CD4-positive, alpha-beta T cell (primary cell): ENCODE measurements around the gene UBL4A. TPM values are rescaled to one million over a fixed set of nuclear protein-coding genes. Genes with fewer than 3 reads are reported as not detected.

ENCODE experiments used
- ATAC-seq: fragments of 200-7000 bp; cut with Tn5 transposase; one replicate; pipeline ENCODE4 v1.10.0; 2022; ENCODE audit warnings: mild to moderate bottlenecking; ENCODE audit not compliant: poor library complexity
- CTCF ChIA-PET: fragments of 350-600 bp; sonication (Branson Sonifier 250); formaldehyde crosslinking; loops from one replicate; lab custom pipeline; 2021; ENCODE audit warnings: antibody characterized with exemption, inconsistent platforms; lab: Charles Lee
- POLR2A ChIA-PET: fragments of 350-600 bp; sonication (Branson Sonifier 250); formaldehyde crosslinking; loops from one replicate; lab custom pipeline; 2021; ENCODE audit warnings: antibody characterized with exemption, inconsistent platforms; lab: Charles Lee
- DNase-seq, 14 experiments: peaks; one replicate each; pipeline ENCODE4 v3.0.0-alpha.2; 2013 to 2020; ENCODE audit warnings: mixed read lengths in 2 of 14
- H3K27ac ChIP-seq, 2 donors: one replicate each; pipeline versions ENCODE4 v1.5.1 to v1.7.0; 2013; ENCODE audit warnings: low read length in 2 of 2, low read depth in 1 of 2, mild to moderate bottlenecking in 1 of 2
- H3K27me3 ChIP-seq, 2 experiments: 1 replicate in 1 of 2; 2 replicates in 1 of 2; pipeline versions ENCODE4 v1.6.1 to v1.7.0; 2013; ENCODE audit warnings: low read length in 2 of 2, control low read depth in 1 of 2, mild to moderate bottlenecking in 1 of 2, moderate library complexity in 1 of 2; ENCODE audit not compliant: insufficient read depth in 2 of 2, control insufficient read depth in 1 of 2
- H3K36me3 ChIP-seq: one replicate; pipeline ENCODE4 v1.6.1; 2013; ENCODE audit warnings: low read length, control low read depth; ENCODE audit not compliant: insufficient read depth
- H3K4me1 ChIP-seq: one replicate; pipeline ENCODE4 v1.6.1; 2013; ENCODE audit warnings: low read length, control low read depth; ENCODE audit not compliant: insufficient read depth
- H3K4me3 ChIP-seq: one replicate; pipeline ENCODE4 v1.5.1; 2013; ENCODE audit warnings: mild to moderate bottlenecking, low read length, moderate library complexity
- H3K9me3 ChIP-seq, 2 experiments: 1 replicate in 1 of 2; 2 replicates in 1 of 2; pipeline versions ENCODE4 v1.6.1 to v1.7.0; 2013; ENCODE audit warnings: low read length in 2 of 2, mild to moderate bottlenecking in 2 of 2, control low read depth in 1 of 2, moderate library complexity in 1 of 2; ENCODE audit not compliant: control insufficient read depth in 1 of 2, insufficient read depth in 1 of 2
- H3K27ac Mint-ChIP-seq: one replicate; pipeline ENCODE4 v1.8.0; 2020; ENCODE audit warnings: mixed read lengths
- H3K27me3 Mint-ChIP-seq: one replicate; pipeline ENCODE4 v1.8.0; 2021; ENCODE audit warnings: mixed read lengths
- H3K36me3 Mint-ChIP-seq: one replicate; pipeline ENCODE4 v1.8.0; 2021; ENCODE audit warnings: low read depth, mixed read lengths
- H3K4me1 Mint-ChIP-seq: one replicate; pipeline ENCODE4 v1.8.0; 2021; ENCODE audit warnings: low read depth, mixed read lengths
- H3K4me3 Mint-ChIP-seq: one replicate; pipeline ENCODE4 v1.8.0; 2020; ENCODE audit warnings: mild to moderate bottlenecking, mixed read lengths
- H3K9me3 Mint-ChIP-seq: one replicate; pipeline ENCODE4 v1.8.0; 2020; ENCODE audit warnings: mixed read lengths
- CTCF ChIP-seq: fragments of 200-600 bp; IDR thresholded peaks from one replicate; pipeline ENCODE4 v1.8.0; 2022; ENCODE audit warnings: antibody characterized with exemption, mild to moderate bottlenecking
- intact Hi-C, 2 experiments: fragments of 100-400 bp; cut with DNase I in 1 of 2; cut with micrococcal nuclease in 1 of 2; formaldehyde crosslinking; loops; one replicate each; pipeline versions ENCODE4 v1.15.1 to v1.9.0; 2023 to 2025; cut with DNase I, micrococcal nuclease
- total RNA-seq, 174 experiments: library from RNA in 2 of 174; stranded (reverse) in 2 of 174; gene quantifications; one replicate each; pipeline ENCODE4 v1.2.3 and lab custom pipeline; 2021 to 2026

UBL4A gene
- total RNA-seq, 2 experiments from 2014 or later = 6.6 to 8.9 TPM

DNA sequence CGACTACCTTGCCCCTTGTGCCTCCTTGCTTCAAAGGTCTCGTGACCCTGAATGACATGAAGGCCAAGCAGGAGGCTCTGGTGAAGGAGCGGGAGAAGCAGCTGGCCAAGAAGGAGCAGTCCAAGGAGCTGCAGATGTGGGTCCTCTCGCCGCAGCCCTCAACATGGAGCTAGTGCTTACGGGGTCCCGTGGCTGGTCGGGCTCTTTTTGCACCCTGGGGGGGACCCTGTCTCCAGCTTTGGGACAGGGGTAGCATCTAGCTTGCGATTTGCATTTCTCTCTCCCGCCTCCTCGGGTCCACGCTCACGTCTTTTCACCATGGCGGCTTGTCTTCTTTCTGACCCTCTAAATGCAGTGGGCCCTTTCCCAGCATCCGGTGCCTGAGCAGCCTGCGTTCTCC, 40.6 kb downstream of the UBL4A start:
- Mint-ChIP-seq H3K27ac (peak overlapping the region; percentile 36), H3K9me3 (no peaks in the 10 kb centered on the region), H3K4me3 (peak overlapping the region; percentile 56), H3K36me3 (peaks cover 30% of the 10 kb centered on the region), H3K4me1 (peaks cover 8% of the 10 kb centered on the region), H3K27me3 (no peaks in the 10 kb centered on the region)
- ChIA-PET CTCF (no interaction called here), POLR2A (interaction anchor here (1.1 kb wide), 1 partner anchor 14 kb away, joined by 3 read pairs; no protein-coding TSS in a partner anchor)
- TF ChIP-seq CTCF = no peak
- intact Hi-C loops = no loop called here
- peaks cover 52% of the 10 kb centered on the region for H3K4me1 ChIP-seq
- H3K4me3 ChIP-seq = no peak overlapping the region
- peaks cover 46% of the 10 kb centered on the region for H3K36me3 ChIP-seq
- no peak for DNase-seq
- H3K27ac ChIP-seq = no peak overlapping the region
- no peaks in the 10 kb centered on the region for H3K9me3 ChIP-seq
- no peak for ATAC-seq
- H3K27me3 ChIP-seq = no peaks in the 10 kb centered on the region

- Mint-ChIP-seq H3K27ac (peak overlapping the region; percentile 58), H3K27me3 (no peaks in the 10 kb centered on the region), H3K4me3 (peak overlapping the region; percentile 51), H3K4me1 (peaks cover 8% of the 10 kb centered on the region), H3K9me3 (no peaks in the 10 kb centered on the region), H3K36me3 (peaks cover 27% of the 10 kb centered on the region)
- H3K36me3 ChIP-seq = peaks cover 37% of the 10 kb centered on the region
- ChIA-PET CTCF (no interaction called here), POLR2A (interaction anchor here (1.4 to 1.9 kb wide), 2 partner anchors 35 to 46 kb away, joined by 3 to 6 read pairs; partner anchors contain the start of gene RPL10)
- H3K4me3 ChIP-seq = peak overlapping the region; percentile 52
- intact Hi-C loops = no loop called here
- ATAC-seq (no peak), DNase-seq (no peak)
- peaks cover 59% of the 10 kb centered on the region for H3K4me1 ChIP-seq
- H3K27ac ChIP-seq = no peak overlapping the region
- H3K27me3 ChIP-seq = no peaks in the 10 kb centered on the region
- H3K9me3 ChIP-seq = no peaks in the 10 kb centered on the region
- no peak for TF ChIP-seq CTCF
Observed at GRCh38 chrX:154444755-154445246, 41.6 kb downstream of the UBL4A start.

DNA sequence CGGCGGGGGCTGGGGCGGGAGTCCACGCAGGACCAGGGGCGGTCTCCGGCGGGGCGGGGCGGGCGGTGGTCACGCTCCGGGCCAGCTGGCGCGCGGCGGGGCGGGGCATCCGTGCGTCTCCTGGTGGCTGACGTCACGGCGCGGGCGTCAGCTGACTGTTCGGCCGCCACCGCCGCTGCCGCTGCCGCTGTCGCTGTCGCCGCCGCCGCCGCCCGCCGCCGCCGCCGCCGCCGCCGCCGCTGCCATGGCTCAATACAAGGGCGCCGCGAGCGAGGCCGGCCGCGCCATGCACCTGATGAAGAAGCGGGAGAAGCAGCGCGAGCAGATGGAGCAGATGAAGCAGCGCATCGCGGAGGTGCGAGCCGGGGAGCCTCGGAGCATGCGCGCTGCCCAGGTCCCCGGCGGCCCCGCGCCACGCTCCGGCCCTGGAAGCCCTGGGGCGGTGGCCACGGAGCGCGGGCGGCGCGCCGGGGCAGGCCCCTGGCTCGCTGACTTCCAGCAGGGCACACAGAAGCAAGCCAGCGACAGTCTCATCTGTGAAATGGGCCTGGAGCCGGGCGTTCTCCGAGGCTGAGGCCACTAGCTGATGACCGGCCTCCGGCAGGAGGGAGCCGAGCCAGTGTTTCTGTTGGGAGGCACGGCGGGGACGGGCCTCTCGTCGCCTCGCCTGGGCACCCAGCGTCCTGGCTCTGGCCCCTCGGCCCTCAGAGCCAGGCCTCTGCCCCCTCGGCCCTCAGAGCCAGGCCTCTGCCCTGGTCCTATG, 42.2 kb downstream of the UBL4A start, which contains the start of gene FAM50A:
TSS of gene FAM50A (plus strand) at position 150 of the 763 bp plus-strand sequence. CDS start at position 245, 95 bp downstream.
- POLR2A ChIA-PET = interaction anchor here (0.6 to 1.9 kb wide), 7 partner anchors 15 to 517 kb away, joined by 3 to 6 read pairs (median 3); partner anchors contain the start of genes ATP6AP1 and RPL10
- intact Hi-C loops = no loop called here
- H3K4me3 ChIP-seq = peak within 1 kb of the TSS; percentile 52

More for the DNA sequence above, 42.2 kb downstream of the UBL4A start, which contains the start of gene FAM50A:
- H3K27ac ChIP-seq = peak within 1 kb of the TSS; percentile 69
- H3K4me1 ChIP-seq = peaks cover 61% of the 10 kb centered on the region
- CTCF ChIA-PET = no interaction called here
- H3K9me3 ChIP-seq = no peaks in the 10 kb centered on the region
- no peaks in the 10 kb centered on the region for H3K27me3 ChIP-seq
- Mint-ChIP-seq H3K9me3 (no peaks in the 10 kb centered on the region), H3K36me3 (peaks cover 26% of the 10 kb centered on the region), H3K4me1 (peaks cover 8% of the 10 kb centered on the region), H3K4me3 (peak within 1 kb of the TSS; percentile 86), H3K27ac (peak within 1 kb of the TSS; percentile 88), H3K27me3 (no peaks in the 10 kb centered on the region)
- DNase-seq = peak; percentile 19 to 89 (median 60)
- ATAC-seq = peak; percentile 80
- no peak for TF ChIP-seq CTCF
- peaks cover 37% of the 10 kb centered on the region for H3K36me3 ChIP-seq
